Upper lobe of left lung (tissue), 6 donors: Measurements from ENCODE around the gene SELENOM. TPM values are rescaled to one million over a fixed set of nuclear protein-coding genes. Genes with fewer than 3 reads are reported as not detected.

Experiments
- ATAC-seq, 2 donors: fragments of 200-7000 bp; cut with Tn5 transposase; one replicate each; pipeline ENCODE4 v1.9.1; 2022; ENCODE audit warnings: mild to moderate bottlenecking in 2 of 2, moderate library complexity in 2 of 2; ENCODE audit not compliant: low FRiP score in 2 of 2
- DNase-seq, 2 donors: peaks; one replicate each; pipeline ENCODE4 v3.0.0-alpha.2; 2019 to 2020
- H3K27ac ChIP-seq, 4 donors: fragments of 200-600 bp; sonication (generic); one replicate each; pipeline ENCODE4 v1.5.1; 2016 to 2019
- H3K27me3 ChIP-seq, 4 donors: fragments of 200-600 bp; sonication (generic); one replicate each; pipeline ENCODE4 v1.5.1; 2017 to 2019
- H3K36me3 ChIP-seq, 4 donors: fragments of 200-600 bp; sonication (generic); one replicate each; pipeline ENCODE4 v1.5.1; 2016 to 2019
- H3K4me1 ChIP-seq, 4 donors: fragments of 200-600 bp; sonication (generic); one replicate each; pipeline ENCODE4 v1.5.1; 2018 to 2019
- H3K4me3 ChIP-seq, 4 donors: fragments of 200-600 bp; sonication (generic); one replicate each; pipeline ENCODE4 v1.5.1; 2017 to 2019; ENCODE audit warnings: mild to moderate bottlenecking in 2 of 4, moderate library complexity in 1 of 4
- H3K9me3 ChIP-seq, 4 donors: fragments of 200-600 bp; sonication (generic); one replicate each; pipeline ENCODE4 v1.5.1; 2018 to 2019
- EP300 ChIP-seq, 4 donors: sonication (generic); formaldehyde crosslinking; IDR thresholded peaks; one replicate each; pipeline ENCODE4 v1.5.1; 2017; ENCODE audit warnings: antibody characterized with exemption in 4 of 4, control low read depth in 2 of 4
- POLR2A ChIP-seq, 4 donors: fragments of 450-650 bp; IDR thresholded peaks; one replicate each; pipeline ENCODE4 v1.5.1; 2016 to 2017; ENCODE audit warnings: antibody characterized with exemption in 4 of 4, mild to moderate bottlenecking in 2 of 4
- POLR2AphosphoS5 ChIP-seq, 2 donors: sonication (generic); formaldehyde crosslinking; IDR thresholded peaks; one replicate each; pipeline ENCODE4 v1.5.1; 2017; ENCODE audit warnings: antibody characterized with exemption in 2 of 2
- WGBS, 2 donors: methylation state at CpG; one replicate each; pipeline ENCODE4 v1.1.5; 2017 to 2018; 5-methylcytosine and 5-hydroxymethylcytosine counted together
- total RNA-seq, 6 donors: library from RNA; depleted of rRNA in 4 of 6; stranded (reverse); fragments of >200 nt in 4 of 6; gene quantifications; one replicate each; pipeline versions ENCODE4 v1.1.0 to v1.2.1, GENCODE V29; 2016 to 2021
- TF ChIP-seq, protein P1 (sequence below), 6 experiments: fragments of 450-650 bp in 4 of 6; fragments of 200-600 bp in 2 of 6; sonication (generic) in 2 of 6; IDR thresholded peaks; one replicate each; pipeline ENCODE4 v1.5.1; 2016 to 2019; ENCODE audit warnings: antibody characterized with exemption in 6 of 6
- donor health status: DM: no; HTN: no; CAD: no; lungs with moderate emphysema.
- donor health status: DM: no; HTN: yes; CAD: no; lungs with severe emphysema.

Gene SELENOM
- total RNA-seq, 6 donors from 2014 or later, result 51.3 to 154 (median 99.7) TPM

DNA sequence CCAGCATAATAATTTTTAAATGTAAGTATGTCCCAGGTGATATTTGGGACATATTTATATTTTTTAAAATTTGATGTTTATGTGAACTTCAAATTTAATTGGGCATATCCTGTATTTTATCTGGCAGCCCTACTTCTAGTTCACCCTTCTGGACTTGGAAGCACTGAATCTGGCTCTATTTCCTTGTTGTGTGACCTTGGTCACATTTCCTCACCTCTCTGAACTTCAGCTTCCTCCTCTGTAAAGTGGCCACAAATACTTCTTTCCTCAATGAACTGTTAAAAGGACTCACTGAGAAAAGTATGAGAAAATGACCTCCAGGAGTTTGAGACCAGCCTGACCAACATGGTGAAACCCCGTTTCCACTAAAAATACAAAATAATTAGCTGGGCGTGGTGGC is 44.5 kb upstream of the SELENOM start:
- peaks cover 0 to 16% (median 8%) of the 10 kb centered on the region in 4 donors for H3K4me1 ChIP-seq
- H3K9me3 ChIP-seq, result no peaks in the 10 kb centered on the region
- H3K27me3 ChIP-seq, result no peaks in the 10 kb centered on the region
- 79 to 89% methylated on average over 2 of the region's 2 CpGs for WGBS, 2 donors
- H3K4me3 ChIP-seq, result no peak overlapping the region
- no peaks in the 10 kb centered on the region for H3K36me3 ChIP-seq
- TF ChIP-seq, protein P1, sequence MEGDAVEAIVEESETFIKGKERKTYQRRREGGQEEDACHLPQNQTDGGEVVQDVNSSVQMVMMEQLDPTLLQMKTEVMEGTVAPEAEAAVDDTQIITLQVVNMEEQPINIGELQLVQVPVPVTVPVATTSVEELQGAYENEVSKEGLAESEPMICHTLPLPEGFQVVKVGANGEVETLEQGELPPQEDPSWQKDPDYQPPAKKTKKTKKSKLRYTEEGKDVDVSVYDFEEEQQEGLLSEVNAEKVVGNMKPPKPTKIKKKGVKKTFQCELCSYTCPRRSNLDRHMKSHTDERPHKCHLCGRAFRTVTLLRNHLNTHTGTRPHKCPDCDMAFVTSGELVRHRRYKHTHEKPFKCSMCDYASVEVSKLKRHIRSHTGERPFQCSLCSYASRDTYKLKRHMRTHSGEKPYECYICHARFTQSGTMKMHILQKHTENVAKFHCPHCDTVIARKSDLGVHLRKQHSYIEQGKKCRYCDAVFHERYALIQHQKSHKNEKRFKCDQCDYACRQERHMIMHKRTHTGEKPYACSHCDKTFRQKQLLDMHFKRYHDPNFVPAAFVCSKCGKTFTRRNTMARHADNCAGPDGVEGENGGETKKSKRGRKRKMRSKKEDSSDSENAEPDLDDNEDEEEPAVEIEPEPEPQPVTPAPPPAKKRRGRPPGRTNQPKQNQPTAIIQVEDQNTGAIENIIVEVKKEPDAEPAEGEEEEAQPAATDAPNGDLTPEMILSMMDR (IDR thresholded peaks at IDR 0.05), result no peak
- no peak for TF ChIP-seq EP300 (IDR thresholded peaks at IDR 0.05)
- no peak for TF ChIP-seq POLR2AphosphoS5 (IDR thresholded peaks at IDR 0.05)
- TF ChIP-seq POLR2A (IDR thresholded peaks at IDR 0.05), result no peak
- no peak overlapping the region for H3K27ac ChIP-seq
- DNase-seq (no peak), ATAC-seq (no peak)

DNA sequence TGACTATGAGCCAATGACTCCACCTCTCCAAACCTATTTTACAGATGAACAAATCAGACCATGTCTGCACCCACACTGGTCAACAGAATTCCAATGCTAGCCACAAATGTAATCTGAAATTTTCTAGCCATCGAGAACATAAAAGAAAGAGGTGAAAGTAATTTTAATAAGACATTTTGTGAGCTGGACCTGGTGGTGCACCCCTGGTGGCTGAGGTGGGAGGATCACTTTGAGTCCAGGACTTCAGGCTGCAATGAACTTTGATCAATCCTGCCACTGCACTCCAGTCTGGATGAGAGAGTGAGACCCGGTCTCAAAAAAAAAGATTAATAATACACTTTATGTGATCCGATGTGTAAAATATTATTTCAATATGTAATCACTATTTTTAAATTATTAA is 43.2 kb upstream of the SELENOM start:
- WGBS, 2 donors, result 73 to 87% methylated on average over 3 of the region's 3 CpGs
- no peaks in the 10 kb centered on the region for H3K27me3 ChIP-seq
- H3K4me3 ChIP-seq, result no peak overlapping the region
- ATAC-seq (no peak), DNase-seq (no peak)
- no peak for TF ChIP-seq EP300 (IDR thresholded peaks at IDR 0.05)
- no peaks in the 10 kb centered on the region for H3K9me3 ChIP-seq
- no peak overlapping the region for H3K27ac ChIP-seq
- H3K36me3 ChIP-seq, result no peaks in the 10 kb centered on the region
- H3K4me1 ChIP-seq, result peaks cover 0 to 13% (median 8%) of the 10 kb centered on the region in 4 donors

DNA sequence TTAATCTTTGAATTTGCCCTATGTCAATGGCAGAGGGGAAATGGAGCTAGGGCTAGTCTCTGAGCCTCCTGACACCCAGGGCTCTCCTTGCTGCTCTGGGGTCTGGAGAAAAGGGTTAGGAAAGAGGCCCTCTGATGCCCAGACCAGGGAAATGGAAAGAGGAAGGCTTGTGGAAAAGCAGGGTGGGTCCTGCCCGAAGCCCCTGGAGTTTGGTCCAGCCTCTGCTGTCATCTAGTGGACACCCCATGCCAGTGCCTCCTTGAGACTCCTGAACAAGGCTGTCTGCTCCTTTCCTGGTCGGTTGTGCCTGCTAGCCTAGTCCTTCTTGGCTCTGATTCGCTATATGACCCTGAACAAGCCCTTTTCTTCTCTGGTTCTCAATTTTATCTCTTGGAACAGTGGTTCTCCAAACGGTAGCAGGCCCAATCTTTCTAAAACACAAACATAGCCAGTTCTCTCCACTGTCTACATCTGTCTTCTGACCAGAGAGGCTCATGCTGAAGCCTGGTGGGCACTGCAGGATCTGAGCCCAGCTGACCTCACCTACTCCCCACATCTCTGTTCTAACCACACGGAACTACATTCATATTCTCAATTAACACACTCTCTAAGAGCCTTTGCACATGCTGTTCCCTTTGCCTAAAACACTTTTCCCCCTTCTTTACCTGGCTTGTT is 41.7 kb upstream of the SELENOM start:
- H3K4me1 ChIP-seq, result peaks cover 0 to 9% (median 7%) of the 10 kb centered on the region in 4 donors
- H3K36me3 ChIP-seq, result no peaks in the 10 kb centered on the region
- H3K4me3 ChIP-seq, result no peak overlapping the region
- ATAC-seq (peak; percentile 90 to 92), DNase-seq (peak in 1 of 2 donors; percentile 76)
- H3K27ac ChIP-seq, result peak overlapping the region in 3 of 4 donors; percentile 11 to 79 (median 40)
- WGBS, 2 donors, result 18 to 23% methylated on average over 5 of the region's 5 CpGs
- H3K27me3 ChIP-seq, result no peaks in the 10 kb centered on the region
- no peaks in the 10 kb centered on the region for H3K9me3 ChIP-seq
- no peak for TF ChIP-seq POLR2AphosphoS5 (IDR thresholded peaks at IDR 0.05)
- TF ChIP-seq, protein P1 (IDR thresholded peaks at IDR 0.05), result peak; percentile 74 to 94 (median 86)

DNA sequence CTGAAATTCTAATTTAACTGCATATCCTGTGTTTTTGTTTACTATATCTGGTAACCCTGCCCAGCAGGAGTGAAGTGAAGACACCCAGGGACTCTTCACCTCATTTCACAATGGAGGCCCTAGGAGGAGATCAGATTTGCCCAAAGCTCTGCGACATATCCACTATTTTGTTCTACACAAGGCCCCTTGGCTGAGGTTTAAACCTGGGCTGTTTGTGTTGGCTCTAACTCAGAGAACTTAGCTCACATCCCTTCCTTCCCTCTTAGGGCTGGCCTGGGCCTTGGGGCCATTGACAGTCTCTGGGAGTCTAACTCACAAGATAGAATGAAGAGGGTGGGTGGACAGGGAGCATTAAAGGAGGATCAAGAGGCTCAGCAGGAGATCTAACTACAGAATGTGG is 41.1 kb upstream of the SELENOM start:
- Histone ChIP-seq H3K36me3 (no peaks in the 10 kb centered on the region), H3K4me1 (peaks cover 0 to 9% (median 7%) of the 10 kb centered on the region in 4 donors), H3K4me3 (no peak overlapping the region), H3K27me3 (no peaks in the 10 kb centered on the region), H3K9me3 (no peaks in the 10 kb centered on the region), H3K27ac (peak overlapping the region; percentile 11 to 79 (median 38))
- no peak for DNase-seq
- TF ChIP-seq EP300 (IDR thresholded peaks at IDR 0.05) (no peak), POLR2AphosphoS5 (IDR thresholded peaks at IDR 0.05) (no peak)
- WGBS, 2 donors, result 60 to 82% methylated on average over 1 of the region's 1 CpG
- peak in 1 of 2 donors; percentile 32 for ATAC-seq

DNA sequence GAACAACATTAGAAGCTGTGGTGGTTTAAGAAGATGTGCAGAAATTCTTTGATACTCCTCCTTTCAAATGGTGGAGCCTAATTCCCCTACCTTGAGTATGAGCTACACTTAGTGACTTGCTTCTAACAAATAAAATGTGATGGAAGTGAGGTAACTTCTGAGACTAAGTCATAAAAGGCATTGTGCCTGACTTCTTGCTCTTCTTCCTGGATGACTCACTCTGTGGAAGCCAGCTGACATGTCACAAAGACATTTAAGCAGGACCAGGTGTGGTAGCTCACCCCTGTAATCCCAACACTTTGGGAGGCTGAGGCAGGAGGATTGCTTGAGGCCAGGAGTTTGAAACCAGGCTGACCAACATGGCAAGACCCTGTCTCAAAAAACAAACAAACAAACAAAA is 36.9 kb upstream of the SELENOM start:
- H3K9me3 ChIP-seq, result no peaks in the 10 kb centered on the region
- no peak overlapping the region for H3K4me3 ChIP-seq

More for the DNA sequence above, 36.9 kb upstream of the SELENOM start:
- TF ChIP-seq EP300 (IDR thresholded peaks at IDR 0.05) (no peak), POLR2A (IDR thresholded peaks at IDR 0.05) (no peak), POLR2AphosphoS5 (IDR thresholded peaks at IDR 0.05) (no peak)
- TF ChIP-seq, protein P1 (IDR thresholded peaks at IDR 0.05), result no peak
- Histone ChIP-seq H3K27me3 (no peaks in the 10 kb centered on the region), H3K27ac (no peak overlapping the region), H3K36me3 (no peaks in the 10 kb centered on the region), H3K4me1 (peaks cover 0 to 15% (median 11%) of the 10 kb centered on the region in 4 donors)
- ATAC-seq (no peak), DNase-seq (no peak)
